ENCODE data around the gene MGRN1. TPM values are rescaled to one million over a fixed set of nuclear protein-coding genes. Genes with fewer than 3 reads are reported as not detected.

The MGRN1 gene
- polyA plus RNA-seq, 1 donor from 2014 or later: 35.9 TPM

GRCh38 chr16:4683255-4684057 is 58.8 kb downstream of the MGRN1 start:
- H3K9ac ChIP-seq (ENCODE audit: low read length): no peak overlapping the region

More at GRCh38 chr16:4683255-4684057, 58.8 kb downstream of the MGRN1 start:
- Histone ChIP-seq H2AFZ (ENCODE audit: low read depth, low read length) (no peak overlapping the region), H3F3A (ENCODE audit: insufficient read depth, low read length, poor library complexity, severe bottlenecking) (no peaks in the 10 kb centered on the region), H3K27me3 (ENCODE audit: insufficient read depth, low read depth, low read length) (no peaks in the 10 kb centered on the region), H3K4me2 (ENCODE audit: low read length) (no peak overlapping the region), H4K20me1 (ENCODE audit: insufficient read depth) (no peaks in the 10 kb centered on the region), H3K36me3 (ENCODE audit: insufficient read depth, low read length) (no peaks in the 10 kb centered on the region), H3K4me3 (ENCODE audit: low read length) (no peak overlapping the region), H3K27ac (ENCODE audit: low read length) (no peak overlapping the region), H3K9me2 (ENCODE audit: insufficient read depth, low read length) (no peaks in the 10 kb centered on the region), H3K79me2 (replicated peaks; ENCODE audit: insufficient read depth, low read length) (no peaks in the 10 kb centered on the region), H3K9me3 (ENCODE audit: low read length) (no peaks in the 10 kb centered on the region)
- TF ChIP-seq POLR2AphosphoS5 (IDR thresholded peaks at IDR 0.05) (no peak), MXI1 (conservative IDR thresholded peaks at IDR 0.05; ENCODE audit: poor library complexity, severe bottlenecking) (no peak), EZH2 (IDR thresholded peaks at IDR 0.05; ENCODE audit: borderline replicate concordance, insufficient read depth, low read length, poor library complexity, severe bottlenecking) (no peak), RAD21 (conservative IDR thresholded peaks at IDR 0.05) (no peak), REST (IDR thresholded peaks at IDR 0.05; ENCODE audit: borderline replicate concordance) (no peak), CTCF (IDR thresholded peaks at IDR 0.05; ENCODE audit: poor library complexity, severe bottlenecking) (no peak)

All from neural cell (in vitro differentiated cells).